Left renal cortex interstitium (tissue), 4 donors: Measurements from ENCODE around the gene MAP7. TPM values are rescaled to one million over a fixed set of nuclear protein-coding genes. Genes with fewer than 3 reads are reported as not detected.

Experiments
- DNase-seq, 4 donors: peaks; one replicate each; pipeline ENCODE4 v3.0.0-alpha.2; 2013; ENCODE audit warnings: low read depth in 4 of 4, low spot score in 2 of 4, missing footprints in 1 of 4
- polyA plus RNA-seq, 4 donors: library from polyadenylated mRNA; unstranded; fragments of 120-200 nt; gene quantifications; one replicate each; pipeline ENCODE4 v1.2.1, GENCODE V29; 2013; ENCODE audit not compliant: insufficient read length in 4 of 4

Gene MAP7
- polyA plus RNA-seq, 4 donors, result 28.2 to 39.2 (median 34.9) TPM

DNA sequence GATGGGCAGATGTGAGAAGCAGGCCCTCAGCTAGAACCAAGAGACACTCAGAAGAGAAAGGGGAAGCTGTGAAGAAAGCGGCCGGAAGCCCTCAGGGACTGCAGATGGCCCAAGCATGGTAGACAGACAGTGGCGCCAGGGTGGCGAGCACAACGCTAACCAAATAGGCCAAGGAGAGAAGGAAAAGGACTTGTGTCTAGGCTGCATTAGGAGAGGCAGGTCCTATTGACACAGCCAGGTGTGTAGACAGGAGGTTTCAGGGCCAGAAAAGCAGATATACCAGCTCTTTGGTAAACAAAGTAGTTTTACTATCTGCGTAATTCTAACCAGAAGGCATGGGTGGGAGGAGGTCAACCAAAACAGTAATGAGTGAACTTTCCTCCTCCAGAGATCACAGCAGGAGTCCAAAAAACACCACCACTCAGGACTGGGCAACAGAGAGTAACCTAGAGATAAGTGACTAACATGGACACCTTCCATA, 15.8 kb upstream of the MAP7 start:
- DNase-seq, result no peak

DNA sequence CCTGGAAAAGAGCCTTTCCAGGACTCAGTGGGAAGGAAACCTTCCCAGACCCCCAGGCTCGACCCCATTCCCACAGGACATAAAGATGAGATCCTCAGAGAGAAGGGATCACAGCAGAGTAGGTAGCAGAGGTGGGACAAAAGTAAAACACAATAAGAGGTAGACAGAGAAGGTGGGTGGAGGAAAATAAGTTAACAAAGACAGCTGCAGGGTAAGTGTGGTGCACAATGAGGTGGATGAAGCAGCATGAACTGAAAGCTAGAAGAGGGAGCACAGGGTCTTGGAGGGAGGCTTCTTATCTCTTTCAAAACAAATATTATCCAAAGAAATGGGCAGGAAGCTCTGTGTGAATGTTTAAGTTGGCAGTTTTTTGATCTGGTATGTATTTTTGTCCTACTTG, 14.0 kb upstream of the MAP7 start:
- no peak for DNase-seq

GRCh38 chr6:136563386-136564152, 13.3 kb upstream of the MAP7 start:
- no peak for DNase-seq

DNA sequence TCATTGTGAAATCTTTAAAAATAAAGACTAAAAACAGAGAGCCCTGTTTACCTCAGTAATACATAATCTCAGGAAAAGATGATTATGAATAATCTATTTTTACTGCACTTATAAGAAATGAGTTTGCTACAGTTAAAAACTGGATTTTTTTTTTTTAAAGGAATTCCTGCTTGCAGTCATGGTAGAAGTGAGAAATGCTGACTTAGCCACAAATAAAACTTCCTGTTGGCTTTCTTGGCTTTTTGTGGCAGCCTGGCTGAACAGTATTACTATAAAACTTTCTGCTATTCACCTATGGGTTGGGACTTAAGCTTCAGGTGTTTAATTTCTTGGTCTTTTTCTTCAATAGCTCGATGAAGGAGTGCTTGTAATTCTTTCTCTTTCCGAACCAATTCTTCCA, 12.0 kb upstream of the MAP7 start:
- no peak for DNase-seq

- DNase-seq, result no peak
Observed at GRCh38 chr6:136553166-136553787, 3.1 kb upstream of the MAP7 start.

GRCh38 chr6:136552054-136552453, 1.8 kb upstream of the MAP7 start:
- no peak for DNase-seq

DNA sequence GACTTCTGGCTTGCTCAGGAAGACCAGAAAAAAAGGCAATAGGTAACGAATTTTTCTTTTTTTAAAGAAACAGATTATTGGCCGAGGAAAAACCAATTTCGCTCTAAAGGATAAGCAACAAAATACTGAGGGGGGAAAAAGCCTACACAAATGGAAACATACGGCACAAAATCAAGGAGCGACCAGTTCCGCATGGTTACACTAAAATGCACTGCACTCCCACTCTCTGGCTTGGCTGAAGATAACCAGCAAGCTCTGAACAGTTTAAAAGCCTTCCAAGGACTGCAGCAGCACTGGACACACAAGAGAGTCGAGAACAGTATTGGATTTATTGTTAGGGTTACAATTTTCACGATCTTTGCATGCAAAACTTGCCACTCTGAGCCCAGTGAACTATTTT, 881 bp upstream of the MAP7 start:
- DNase-seq, result peak in 1 of 4 donors; percentile 24

DNA sequence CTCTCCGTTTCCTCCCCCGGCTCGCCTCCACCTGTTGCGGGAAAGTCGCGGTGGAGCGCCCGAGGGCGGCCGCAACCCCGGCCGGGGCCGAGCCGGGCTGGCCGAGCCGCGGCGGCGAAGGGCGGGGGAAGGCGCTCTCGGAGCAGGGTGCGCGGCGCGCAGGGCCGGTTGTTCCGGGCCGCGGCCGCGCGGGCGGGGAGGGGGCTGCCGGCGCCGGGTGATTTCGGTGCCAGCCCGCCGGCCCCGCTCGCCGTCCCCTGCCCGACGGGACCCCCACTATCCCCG, 235 bp downstream of the MAP7 start:
- no peak for DNase-seq

DNA sequence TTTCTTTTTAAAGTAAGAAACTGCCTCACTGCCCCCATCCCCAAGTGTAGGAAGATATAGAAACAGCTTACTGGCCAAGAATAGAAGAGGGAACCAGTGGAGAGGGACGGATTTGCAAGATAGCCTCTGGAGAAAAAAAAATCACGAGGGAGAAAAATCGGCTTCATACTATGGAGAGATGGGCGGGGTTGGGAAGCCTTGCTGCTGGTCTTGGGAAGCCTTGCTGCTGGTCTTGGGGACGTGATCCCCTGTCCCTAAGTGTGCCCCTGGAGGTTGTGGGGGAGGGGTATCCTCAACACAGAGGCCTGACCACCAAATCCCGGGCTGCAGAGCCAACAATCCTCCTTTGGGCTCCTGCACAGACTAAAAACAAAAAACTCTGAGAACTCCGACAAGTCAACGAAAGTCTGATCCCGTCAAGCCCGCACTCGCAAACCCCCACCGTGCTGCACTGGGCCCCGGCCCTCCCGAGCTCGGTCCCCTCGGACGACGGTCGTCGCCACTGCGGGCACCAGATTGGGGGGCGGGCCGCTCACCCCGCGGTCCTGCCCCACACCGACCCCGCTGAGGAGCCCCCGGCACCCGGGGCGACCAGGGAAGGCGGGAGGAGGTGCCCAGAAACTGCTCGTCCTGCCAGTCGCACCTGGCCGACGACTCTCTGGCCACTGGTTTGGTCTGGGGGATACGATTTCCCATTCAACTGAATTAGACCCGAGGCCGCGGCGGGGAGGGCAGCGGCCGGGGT, 750 bp downstream of the MAP7 start:
- DNase-seq, result peak in 1 of 4 donors; percentile 20

DNA sequence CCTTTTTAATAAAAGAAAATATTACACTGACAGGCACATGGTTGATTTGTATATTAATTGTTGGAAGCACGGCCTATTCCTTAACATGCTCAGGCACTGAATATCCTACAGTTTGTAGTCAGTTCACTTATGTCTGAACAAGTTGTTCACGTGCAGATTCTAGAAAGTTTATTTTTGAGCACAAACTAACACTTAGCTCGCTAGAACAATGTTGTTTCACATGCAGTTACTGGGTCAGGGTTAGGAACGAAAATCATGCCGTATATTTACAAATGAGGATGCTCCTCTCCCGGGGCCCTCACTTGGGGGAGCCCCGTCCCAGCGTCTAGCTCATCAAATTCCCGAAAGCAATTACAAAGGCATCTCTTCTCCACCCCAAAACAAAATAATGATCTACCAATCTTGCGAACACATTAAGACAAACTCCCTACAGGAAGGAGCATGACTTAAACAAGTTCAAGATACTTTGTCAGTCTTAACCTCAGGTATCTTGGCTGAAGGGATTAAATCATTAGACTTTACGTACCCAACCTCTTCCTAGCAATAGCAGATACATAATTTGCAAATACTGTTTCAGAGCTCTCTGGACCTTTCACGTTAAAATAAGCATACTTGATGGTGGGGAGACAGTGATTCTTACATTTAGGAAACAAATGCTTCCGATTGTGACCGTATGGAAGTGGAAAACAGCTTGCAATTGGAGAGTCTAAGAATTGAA, 1.5 kb downstream of the MAP7 start:
- DNase-seq, result no peak

- DNase-seq, result no peak
Observed at GRCh38 chr6:136547871-136548270, 2.4 kb downstream of the MAP7 start.

- no peak for DNase-seq
Observed at GRCh38 chr6:136547336-136547735, 2.9 kb downstream of the MAP7 start.

GRCh38 chr6:136546331-136546730, 3.9 kb downstream of the MAP7 start:
- no peak for DNase-seq

GRCh38 chr6:136544326-136544725, 5.9 kb downstream of the MAP7 start:
- no peak for DNase-seq

DNA sequence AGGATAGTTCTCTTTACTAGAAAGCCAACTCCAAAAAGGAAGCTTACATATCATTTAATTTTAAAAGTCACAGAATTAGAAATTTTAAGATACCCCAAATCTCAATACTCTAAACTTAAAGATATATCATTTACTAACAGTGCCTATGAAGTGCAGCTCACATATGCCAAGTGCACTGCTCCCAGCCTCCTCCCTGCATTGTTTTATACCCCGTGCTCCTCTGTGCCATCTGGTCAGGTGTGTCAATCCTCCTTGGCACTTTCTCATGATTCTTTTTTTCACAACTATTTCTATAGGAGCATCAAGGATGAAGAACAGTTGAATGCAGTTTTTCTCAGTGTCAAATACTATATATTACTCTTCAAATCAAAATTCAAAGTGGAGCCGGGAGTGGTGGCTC, 8.8 kb downstream of the MAP7 start:
- no peak for DNase-seq

GRCh38 chr6:136539967-136540652, 10.1 kb downstream of the MAP7 start:
- no peak for DNase-seq

DNA sequence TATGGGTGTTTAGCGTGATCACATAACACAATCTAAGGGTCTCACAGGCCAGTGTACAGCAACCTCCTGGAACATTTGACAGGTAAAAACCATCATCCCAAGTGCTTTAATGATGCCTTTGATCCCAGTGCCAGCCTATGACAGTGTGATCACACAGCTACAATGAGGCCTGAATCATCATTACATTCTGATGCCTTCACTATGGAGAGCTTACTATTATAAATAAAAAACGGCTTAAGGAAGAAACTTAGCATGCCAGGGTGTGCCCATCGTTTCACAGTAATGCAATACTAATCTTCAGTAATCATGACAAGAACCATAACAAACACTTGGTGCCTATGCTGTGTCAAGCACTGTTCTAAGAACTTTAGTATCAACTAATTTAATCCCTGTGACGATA, 11.4 kb downstream of the MAP7 start:
- no peak for DNase-seq

DNA sequence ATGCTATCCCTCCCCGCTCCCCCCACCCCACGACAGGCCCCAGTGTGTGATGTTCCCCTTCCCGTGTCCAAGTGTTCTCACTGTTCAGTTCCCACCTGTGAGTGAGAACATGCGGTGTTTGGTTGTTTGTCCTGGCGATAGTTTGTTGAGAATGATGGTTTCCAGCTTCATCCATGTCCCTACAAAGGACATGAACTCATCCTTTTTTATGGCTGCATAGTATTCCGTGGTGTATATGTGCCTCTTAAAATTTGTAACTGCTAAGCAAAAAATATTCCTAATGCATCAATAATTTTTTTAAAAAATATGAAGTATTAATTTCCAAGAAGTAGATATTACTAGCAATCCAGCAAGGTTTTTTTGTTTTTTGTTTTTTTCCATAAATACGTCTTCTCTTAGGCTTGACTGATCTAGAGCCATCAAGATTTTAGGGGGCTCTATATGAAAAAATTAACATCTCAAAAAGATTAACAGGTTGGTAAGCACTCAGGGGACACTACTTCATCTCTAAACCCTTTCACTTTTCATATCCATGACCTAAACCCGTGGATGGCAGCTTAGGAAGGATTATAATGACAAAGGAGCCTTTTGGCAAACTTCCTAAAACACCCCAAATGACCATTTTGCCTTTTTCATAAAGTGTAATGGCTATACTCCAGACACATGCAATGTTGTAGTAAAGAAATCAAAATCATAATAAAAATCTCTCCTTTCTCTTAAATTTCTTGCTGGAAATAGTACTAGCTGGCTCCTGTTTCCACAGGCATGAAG, 14.2 kb downstream of the MAP7 start:
- DNase-seq, result no peak

DNA sequence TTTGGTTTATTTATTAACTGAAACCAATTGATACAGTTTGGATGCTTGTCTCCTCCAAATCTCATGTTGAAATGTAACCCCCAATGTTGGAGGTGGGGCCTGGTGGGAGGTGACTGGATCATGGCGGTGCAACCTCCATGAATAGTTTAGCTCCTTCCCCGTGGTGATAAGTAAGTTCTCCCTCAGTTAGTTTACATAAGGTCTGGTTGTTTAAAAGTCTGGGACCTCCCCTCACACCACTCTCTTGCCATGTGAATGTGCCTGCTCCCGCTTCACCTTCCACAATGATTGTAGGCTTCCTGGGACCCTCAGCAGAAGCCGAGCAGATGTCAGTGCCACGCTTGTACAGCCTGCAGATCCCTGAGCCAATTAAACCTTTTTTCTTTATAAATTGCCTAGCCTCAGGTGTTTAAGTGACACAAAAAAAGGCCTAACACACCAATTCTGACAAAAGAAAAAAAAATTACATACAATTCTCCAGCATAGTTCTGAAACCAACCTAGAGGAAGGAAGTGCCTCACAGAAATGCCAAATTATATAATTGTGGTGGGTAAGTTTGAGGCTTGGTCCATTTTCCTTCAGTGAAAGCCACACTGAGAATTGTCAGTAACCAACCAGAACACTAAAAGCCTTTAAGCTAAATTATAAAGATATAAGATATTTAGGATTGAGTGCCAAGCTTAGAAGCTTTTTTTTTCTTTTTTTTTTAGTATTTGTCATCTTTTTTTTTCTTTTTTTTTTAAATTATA, 15.0 kb downstream of the MAP7 start:
- no peak for DNase-seq
